ENCODE results near the gene AGAP1. TPM values are rescaled to one million over a fixed set of nuclear protein-coding genes. Genes with fewer than 3 reads are reported as not detected.

AGAP1 gene
- total RNA-seq, 1 donor from 2014 or later: 33.7 TPM

DNA sequence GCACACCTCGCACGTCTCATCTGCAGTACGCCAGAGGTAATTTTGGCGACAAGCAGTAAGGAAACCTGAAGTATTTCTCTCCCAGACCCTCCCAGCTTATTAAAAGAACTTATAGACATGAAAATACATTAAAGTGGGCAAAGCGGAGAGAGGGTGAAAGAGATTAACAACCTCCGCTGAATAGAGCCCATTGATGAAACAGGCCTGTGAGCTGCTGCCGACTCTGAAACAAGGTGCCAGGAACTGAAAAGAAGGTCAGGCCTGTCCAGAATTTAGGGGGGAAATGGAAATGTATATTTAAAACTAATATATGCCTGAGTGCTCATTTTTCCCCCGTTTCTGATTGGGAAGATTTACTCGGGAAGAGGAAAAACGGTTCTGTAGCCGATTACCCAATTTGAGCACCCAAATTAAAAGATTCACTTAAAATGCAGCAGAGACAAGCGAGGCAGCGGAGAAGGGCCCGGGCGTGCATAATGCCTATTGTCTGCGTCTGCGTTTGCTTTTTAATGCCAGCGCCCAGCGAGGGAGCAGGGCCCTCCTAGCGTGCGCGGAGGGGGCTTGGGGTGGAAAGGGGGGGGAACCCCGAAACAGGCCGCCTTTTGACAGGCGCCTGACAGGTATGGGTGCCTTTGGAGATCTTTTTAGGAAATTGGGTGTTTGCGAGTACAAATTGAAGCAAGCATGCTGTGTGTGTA is 358.1 kb downstream of the AGAP1 start:
- no peak for DNase-seq (ENCODE audit: low read depth)
- Histone ChIP-seq H3K36me3 (ENCODE audit: control insufficient read depth, insufficient read depth, low read length) (no peaks in the 10 kb centered on the region), H3K27me3 (ENCODE audit: control insufficient read depth, insufficient read depth, low read length) (no peaks in the 10 kb centered on the region), H3K4me3 (ENCODE audit: low read depth, low read length) (no peak overlapping the region)
- TF ChIP-seq, protein P1, sequence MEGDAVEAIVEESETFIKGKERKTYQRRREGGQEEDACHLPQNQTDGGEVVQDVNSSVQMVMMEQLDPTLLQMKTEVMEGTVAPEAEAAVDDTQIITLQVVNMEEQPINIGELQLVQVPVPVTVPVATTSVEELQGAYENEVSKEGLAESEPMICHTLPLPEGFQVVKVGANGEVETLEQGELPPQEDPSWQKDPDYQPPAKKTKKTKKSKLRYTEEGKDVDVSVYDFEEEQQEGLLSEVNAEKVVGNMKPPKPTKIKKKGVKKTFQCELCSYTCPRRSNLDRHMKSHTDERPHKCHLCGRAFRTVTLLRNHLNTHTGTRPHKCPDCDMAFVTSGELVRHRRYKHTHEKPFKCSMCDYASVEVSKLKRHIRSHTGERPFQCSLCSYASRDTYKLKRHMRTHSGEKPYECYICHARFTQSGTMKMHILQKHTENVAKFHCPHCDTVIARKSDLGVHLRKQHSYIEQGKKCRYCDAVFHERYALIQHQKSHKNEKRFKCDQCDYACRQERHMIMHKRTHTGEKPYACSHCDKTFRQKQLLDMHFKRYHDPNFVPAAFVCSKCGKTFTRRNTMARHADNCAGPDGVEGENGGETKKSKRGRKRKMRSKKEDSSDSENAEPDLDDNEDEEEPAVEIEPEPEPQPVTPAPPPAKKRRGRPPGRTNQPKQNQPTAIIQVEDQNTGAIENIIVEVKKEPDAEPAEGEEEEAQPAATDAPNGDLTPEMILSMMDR (IDR thresholded peaks at IDR 0.05; ENCODE audit: insufficient read depth, low read length, poor library complexity, severe bottlenecking): no peak

DNA sequence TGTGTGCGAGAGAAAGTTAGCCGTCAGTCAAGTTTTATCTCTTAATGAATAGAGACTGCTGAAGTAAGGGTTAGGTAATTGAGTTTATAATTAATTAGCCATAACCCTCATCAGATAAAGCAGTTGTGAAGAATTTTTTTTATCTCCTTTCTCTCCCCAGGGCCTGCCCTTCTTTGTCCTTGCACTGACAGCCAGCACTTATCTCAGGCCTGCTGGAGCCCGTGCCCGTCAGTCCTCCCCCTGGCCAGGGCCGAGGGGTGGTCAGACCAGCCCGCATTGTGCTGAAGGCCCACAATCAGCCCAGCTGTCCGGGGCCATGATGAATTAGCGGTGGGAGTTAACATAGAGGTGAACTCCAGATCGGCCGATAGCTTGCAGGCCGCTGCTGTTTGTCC is 358.7 kb downstream of the AGAP1 start:
- TF ChIP-seq, protein P1 (IDR thresholded peaks at IDR 0.05; ENCODE audit: insufficient read depth, low read length, poor library complexity, severe bottlenecking): no peak

DNA sequence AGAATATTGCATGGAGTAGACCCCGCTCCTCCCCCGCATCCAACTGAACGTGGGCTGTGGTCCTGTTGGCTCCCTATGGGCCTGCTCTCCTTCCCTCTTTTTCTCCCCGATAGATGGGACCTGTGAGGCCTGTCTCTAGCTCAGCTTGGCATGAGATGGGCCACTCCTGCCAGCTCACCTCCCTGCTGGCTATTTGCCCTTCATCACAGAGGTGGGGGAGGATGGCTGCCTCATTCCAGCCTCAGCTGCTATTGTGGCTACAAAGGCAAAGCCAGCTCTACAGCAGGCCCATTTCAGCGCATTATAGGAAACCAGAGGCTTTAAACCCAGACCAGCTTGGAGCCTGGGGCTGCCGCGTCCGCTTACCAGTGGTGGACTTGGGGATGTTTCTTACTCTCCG is 360.4 kb downstream of the AGAP1 start:
- H3K36me3 ChIP-seq (ENCODE audit: control insufficient read depth, insufficient read depth, low read length): no peaks in the 10 kb centered on the region
- TF ChIP-seq, protein P1 (IDR thresholded peaks at IDR 0.05; ENCODE audit: insufficient read depth, low read length, poor library complexity, severe bottlenecking): no peak
- H3K27me3 ChIP-seq (ENCODE audit: control insufficient read depth, insufficient read depth, low read length): no peaks in the 10 kb centered on the region
- no peak for DNase-seq (ENCODE audit: low read depth)
- H3K4me3 ChIP-seq (ENCODE audit: low read depth, low read length): no peak overlapping the region

More for the DNA sequence above, 358.7 kb downstream of the AGAP1 start:
- Histone ChIP-seq H3K36me3 (ENCODE audit: control insufficient read depth, insufficient read depth, low read length) (no peaks in the 10 kb centered on the region), H3K27me3 (ENCODE audit: control insufficient read depth, insufficient read depth, low read length) (no peaks in the 10 kb centered on the region), H3K4me3 (ENCODE audit: low read depth, low read length) (no peak overlapping the region)
- DNase-seq (ENCODE audit: low read depth): no peak

DNA sequence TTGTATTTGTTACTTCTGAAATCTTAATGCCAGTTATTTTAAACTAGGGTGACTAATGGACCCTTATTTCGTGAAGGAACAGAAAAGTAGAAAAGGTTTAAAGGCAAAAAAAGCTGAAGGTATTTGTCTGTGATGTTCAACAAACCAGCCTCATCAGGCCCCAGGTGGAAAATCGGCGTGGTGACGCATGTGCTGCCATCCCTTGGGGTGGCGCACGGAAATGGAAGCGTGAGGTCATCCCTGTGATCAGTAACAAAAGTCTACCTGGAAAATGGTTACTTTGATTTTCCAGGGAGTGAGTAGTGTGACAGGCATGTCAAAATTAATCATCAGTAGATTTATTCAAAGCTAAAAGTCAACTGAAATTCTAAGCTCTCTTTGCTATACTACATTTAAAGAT is 361.2 kb downstream of the AGAP1 start:
- Histone ChIP-seq H3K36me3 (ENCODE audit: control insufficient read depth, insufficient read depth, low read length) (no peaks in the 10 kb centered on the region), H3K4me3 (ENCODE audit: low read depth, low read length) (no peak overlapping the region), H3K27me3 (ENCODE audit: control insufficient read depth, insufficient read depth, low read length) (no peaks in the 10 kb centered on the region)
- TF ChIP-seq, protein P1 (IDR thresholded peaks at IDR 0.05; ENCODE audit: insufficient read depth, low read length, poor library complexity, severe bottlenecking): no peak
- DNase-seq (ENCODE audit: low read depth): no peak

DNA sequence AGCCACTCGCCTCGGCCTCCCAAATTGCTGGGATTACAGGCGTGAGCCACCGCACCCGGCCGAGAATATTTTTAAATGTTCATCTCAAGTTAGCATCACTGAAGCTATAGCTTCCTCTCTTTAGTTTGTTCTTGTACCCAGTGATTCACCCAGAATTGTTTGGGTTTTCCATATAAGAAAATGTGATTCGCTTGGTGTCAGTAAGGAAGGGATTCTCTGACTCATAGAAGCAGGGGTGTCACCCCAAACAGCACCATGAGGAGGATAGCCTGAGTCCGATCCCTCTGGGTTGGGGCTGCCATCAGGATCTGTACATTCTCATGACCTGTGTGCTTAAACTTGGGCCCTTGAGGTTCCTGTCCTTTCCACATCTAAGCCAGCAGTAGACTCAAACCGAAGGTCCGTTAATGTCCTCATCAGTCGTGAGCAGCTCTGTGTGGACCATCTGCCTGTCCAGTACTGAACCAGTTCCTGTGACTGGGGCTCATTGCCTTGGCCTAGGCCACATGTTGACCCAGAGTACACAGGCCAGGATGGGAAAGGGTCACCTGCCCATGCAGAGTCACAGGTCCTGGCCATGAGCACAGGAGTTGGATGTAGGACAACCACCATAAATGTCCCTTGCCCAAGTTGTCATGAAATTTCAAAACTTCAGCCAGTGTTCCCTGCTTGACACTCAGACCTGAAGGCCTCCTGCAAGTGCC is 362.5 kb downstream of the AGAP1 start:
- H3K27me3 ChIP-seq (ENCODE audit: control insufficient read depth, insufficient read depth, low read length): no peaks in the 10 kb centered on the region
- TF ChIP-seq, protein P1 (IDR thresholded peaks at IDR 0.05; ENCODE audit: insufficient read depth, low read length, poor library complexity, severe bottlenecking): no peak
- DNase-seq (ENCODE audit: low read depth): no peak
- no peak overlapping the region for H3K4me3 ChIP-seq (ENCODE audit: low read depth, low read length)
- H3K36me3 ChIP-seq (ENCODE audit: control insufficient read depth, insufficient read depth, low read length): no peaks in the 10 kb centered on the region
